ENCODE measurements around the gene ZNF813. TPM values are rescaled to one million over a fixed set of nuclear protein-coding genes. Genes with fewer than 3 reads are reported as not detected.
"Not testable (repeated sequence)": the region's sequence is repeated elsewhere in the genome, so short reads cannot be mapped to it uniquely, and the experiment has no call there.

ZNF813 gene
- total RNA-seq, 1 donor from 2014 or later: 0.70 TPM

DNA sequence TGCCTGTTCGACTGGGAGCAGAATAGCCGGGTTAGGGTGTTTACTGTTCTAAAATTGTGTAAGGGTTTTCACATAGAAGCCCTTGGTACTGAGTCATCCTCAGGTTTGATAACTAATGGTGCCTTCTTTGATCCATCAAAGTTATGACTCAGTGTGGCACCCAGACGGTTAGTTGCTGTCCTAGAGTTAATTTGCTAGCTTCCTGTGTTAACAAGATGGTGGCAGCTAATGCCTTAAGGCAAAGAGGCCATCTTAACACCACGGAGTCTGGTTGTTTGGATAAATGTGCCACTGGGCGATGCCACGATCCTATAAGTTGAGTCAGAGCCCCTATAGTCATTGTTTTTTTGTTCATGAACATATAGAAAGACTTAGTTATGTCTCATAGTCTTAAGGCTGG is 7.9 kb downstream of the ZNF813 start:
- DNase-seq (ENCODE audit: low spot score); ATAC-seq: not testable (repeated sequence)

- not testable (repeated sequence) for ATAC-seq; DNase-seq (ENCODE audit: low spot score)
Measured at GRCh38 chr19:53483751-53484150, 16.2 kb downstream of the ZNF813 start.

DNA sequence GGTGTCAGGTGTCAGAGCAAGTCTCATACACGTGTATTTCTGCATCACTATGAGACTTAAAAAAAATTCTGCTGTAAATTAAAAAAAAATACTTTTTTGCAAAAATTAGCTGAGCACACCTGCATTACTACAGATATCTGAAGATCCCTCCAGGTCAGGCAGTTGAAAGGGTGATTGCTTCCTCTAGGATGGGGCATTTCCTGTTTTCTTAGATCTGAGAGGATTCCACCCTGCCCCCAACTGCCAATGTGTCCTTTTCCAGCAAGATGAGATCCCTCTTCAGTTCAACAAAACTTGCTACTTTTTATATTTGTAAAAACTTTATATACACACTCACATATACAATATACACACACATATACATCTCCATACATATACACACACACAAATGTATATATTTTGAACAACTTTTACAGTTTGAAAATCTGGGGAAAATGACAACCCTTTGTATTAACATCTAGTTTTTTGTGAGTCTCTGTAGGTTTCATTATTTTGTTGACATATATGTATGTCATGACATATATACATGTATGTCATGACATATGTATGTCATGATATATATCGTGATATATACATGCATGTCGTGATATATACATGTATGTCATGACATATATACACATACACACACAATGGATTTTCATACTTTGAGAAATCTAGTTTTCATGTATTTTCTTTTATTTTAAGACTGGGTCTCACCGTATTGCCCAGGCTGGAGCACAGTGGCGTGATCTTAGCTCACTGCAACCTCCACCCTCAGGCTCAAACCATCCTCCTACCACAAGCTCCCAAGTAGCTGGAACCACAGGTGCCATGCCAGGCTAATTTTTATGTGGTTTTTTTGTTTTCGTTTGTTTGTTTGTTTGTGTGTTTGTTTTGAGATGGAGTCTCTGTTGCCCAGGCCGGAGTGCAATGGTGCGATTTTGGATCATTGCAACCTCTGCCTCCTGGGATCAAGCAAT is 17.8 kb downstream of the ZNF813 start:
- ATAC-seq (no peak), DNase-seq (ENCODE audit: low spot score) (no peak)

DNA sequence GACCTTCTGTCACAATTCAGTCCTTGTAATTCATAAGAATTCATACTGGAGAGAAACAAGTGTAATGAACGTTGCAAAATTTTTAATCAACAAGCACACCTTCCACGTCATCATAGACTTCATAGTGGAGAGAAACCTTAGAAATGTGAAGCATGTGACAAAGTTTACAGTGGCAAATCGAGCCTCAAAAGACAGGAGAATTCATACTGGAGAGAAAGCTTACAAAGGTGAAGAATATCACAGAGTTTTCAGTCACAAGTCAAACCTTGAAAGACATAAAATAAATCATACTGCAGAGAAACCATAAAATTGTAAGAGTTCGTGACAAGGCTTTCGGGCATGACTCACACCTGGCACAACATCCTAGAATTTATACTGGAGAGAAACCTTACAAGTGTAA is 24.6 kb downstream of the ZNF813 start:
- no peak for DNase-seq (ENCODE audit: low spot score)
- no peak for ATAC-seq

GRCh38 chr19:53497311-53498023 is 29.9 kb downstream of the ZNF813 start:
- ATAC-seq; DNase-seq (ENCODE audit: low spot score): not testable (repeated sequence)

DNA sequence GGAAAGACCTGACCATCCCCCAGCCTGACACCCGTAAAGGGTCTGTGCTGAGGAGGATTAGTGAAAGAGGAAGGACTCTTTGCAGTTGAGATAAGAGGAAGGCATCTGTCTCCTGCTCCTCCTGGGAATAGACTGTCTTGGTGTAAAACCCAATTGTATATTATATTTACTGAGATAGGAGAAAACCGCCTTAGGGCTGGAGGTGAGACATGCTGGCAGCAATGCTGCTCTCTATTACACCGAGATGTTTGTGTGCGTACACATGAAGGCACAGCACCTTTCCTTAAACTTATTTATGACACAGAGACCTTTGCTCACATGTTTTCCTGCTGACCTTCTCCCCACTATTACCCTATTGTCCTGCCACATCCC is 30.5 kb downstream of the ZNF813 start:
- not testable (repeated sequence) for ATAC-seq; DNase-seq (ENCODE audit: low spot score)

DNA sequence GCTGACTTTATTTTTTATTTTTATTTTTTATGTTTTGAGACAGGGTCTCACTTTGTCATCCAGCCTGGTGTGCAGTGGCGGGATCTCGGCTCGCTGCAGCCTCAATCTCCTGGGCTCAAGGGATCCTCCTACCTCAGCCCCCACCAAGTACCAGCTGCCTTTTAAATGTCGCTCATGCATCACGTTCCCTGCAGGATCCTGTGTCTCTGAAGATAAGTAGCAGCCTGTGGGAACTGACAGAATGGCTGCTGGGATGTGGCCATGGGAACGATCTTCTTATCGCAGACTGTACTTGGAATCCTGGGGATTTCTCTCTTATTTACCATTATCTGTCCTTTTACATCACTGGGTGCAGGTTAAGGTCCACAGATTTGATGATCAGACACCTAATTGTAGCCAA is 35.6 kb downstream of the ZNF813 start:
- not testable (repeated sequence) for DNase-seq (ENCODE audit: low spot score)

GRCh38 chr19:53503671-53504364 is 36.3 kb downstream of the ZNF813 start:
- not testable (repeated sequence) for DNase-seq (ENCODE audit: low spot score)
- peak; percentile 66 for ATAC-seq

More for the DNA sequence above, 35.6 kb downstream of the ZNF813 start:
- ATAC-seq: not testable (repeated sequence)

- ATAC-seq: peak; percentile 45
- DNase-seq (ENCODE audit: low spot score): not testable (repeated sequence)
Measured at GRCh38 chr19:53504365-53504703, 36.8 kb downstream of the ZNF813 start.

DNA sequence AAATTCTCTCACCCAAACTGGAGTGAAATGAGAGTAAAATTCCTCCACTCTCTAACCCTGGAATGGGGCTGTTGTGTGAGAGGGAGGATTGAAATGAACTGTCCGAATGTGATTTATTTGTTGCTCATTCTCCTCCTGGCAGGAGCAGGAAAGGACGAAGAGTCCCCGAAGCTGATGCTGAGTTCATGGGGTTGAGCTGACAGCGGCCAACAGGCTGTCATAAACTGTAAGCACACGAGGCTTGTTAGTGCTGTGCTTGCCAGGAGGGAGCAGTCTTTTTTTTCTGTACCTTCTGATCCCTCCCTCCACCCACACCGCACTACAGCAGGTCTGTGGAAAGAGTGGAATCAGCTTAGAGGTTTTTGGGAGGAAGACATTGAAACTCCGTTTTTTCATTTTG is 37.4 kb downstream of the ZNF813 start:
- no peak for ATAC-seq
- DNase-seq (ENCODE audit: low spot score): no peak

- DNase-seq (ENCODE audit: low spot score): no peak
- no peak for ATAC-seq
Measured at GRCh38 chr19:53506728-53507127, 39.2 kb downstream of the ZNF813 start.

GRCh38 chr19:53507523-53508442 is 40.2 kb downstream of the ZNF813 start:
- no peak for ATAC-seq
- no peak for DNase-seq (ENCODE audit: low spot score)

DNA sequence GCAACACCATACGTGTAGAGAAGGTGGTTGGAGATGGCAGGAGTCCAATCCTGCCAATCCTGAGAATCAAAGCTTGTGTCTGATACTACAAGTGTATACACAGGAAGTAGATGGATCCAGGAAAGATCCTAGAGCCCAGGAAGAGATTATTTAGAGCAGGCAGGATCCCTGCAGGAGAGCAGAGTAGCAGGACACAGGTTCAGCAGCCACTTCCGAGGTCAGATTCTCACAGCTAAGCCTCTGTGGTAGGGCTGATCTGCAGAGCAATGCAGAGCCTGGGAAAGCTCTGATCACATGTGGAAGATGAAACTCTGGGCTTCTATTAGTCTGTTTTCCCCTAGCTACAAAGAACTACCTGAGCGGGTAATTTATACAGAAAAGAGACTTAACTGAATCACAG is 41.9 kb downstream of the ZNF813 start:
- peak; percentile 28 for ATAC-seq

DNA sequence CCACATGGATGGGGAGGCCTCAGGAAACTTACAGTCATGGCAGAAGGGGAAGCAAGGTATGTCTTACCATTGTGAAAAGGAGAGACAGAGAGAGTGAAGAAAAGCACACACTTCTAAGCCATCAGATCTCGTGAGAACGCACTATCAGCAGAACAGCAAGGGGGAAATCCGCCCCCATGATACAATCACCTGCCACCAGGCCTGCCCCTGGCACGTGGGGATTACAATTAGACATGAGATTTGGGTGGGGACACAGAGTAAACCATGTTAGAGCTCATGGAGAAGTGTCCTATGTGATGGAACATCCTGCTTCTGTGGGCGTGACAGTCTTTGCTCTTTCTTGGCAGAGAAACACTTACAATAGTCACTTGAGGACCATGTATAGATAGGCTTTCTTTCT is 42.3 kb downstream of the ZNF813 start:
- DNase-seq (ENCODE audit: low spot score) (no peak), ATAC-seq (no peak)

More for the DNA sequence above, 41.9 kb downstream of the ZNF813 start:
- no peak for DNase-seq (ENCODE audit: low spot score)

- no peak for DNase-seq (ENCODE audit: low spot score)
- ATAC-seq: no peak
Measured at GRCh38 chr19:53511357-53511756, 43.8 kb downstream of the ZNF813 start.

- ATAC-seq: peak; percentile 68
- DNase-seq (ENCODE audit: low spot score): no peak
Measured at GRCh38 chr19:53511933-53512374, 44.4 kb downstream of the ZNF813 start.

DNA sequence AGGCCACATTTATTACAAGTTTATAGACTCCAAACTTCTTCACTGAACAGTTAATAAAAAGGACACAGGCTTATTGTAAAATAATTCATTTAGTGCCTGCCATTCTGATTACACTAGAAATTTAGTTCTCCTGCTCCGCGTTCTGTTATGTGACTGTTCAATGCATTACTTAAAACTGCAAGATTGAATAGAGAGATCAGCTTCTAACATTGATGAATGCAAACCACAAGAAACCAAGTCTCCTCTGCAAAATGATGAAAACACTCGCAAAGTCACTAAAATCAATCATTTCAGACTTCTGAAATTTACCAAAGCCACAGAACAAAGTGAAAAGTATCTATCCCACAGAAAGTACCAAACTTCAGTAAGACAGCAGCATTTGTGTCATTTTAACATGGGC is 47.5 kb downstream of the ZNF813 start:
- ATAC-seq; DNase-seq (ENCODE audit: low spot score): not testable (repeated sequence)

GRCh38 chr19:53517114-53517741 is 49.7 kb downstream of the ZNF813 start:
- ATAC-seq: no peak
- no peak for DNase-seq (ENCODE audit: low spot score)

GRCh38 chr19:53518121-53518520 is 50.6 kb downstream of the ZNF813 start:
- DNase-seq (ENCODE audit: low spot score) (no peak), ATAC-seq (no peak)

- DNase-seq (ENCODE audit: low spot score) (no peak), ATAC-seq (no peak)
Measured at GRCh38 chr19:53518716-53519115, 51.2 kb downstream of the ZNF813 start.
